NCI-H146 treated with DMSO at 0.1 percent for 48 hours (cell line): ENCODE measurements around the gene ROBO1.
"Not testable (repeated sequence)": the region's sequence is repeated elsewhere in the genome, so short reads cannot be mapped to it uniquely, and the experiment has no call there.

Experiments used
- DNase-seq: peaks from one replicate; lab custom pipeline; 2025; ENCODE audit not compliant: unreplicated experiment; lab: John Stamatoyannopoulos, UW

Gene ROBO1

GRCh38 chr3:78781351-78781750, 986.4 kb downstream of the ROBO1 start:
- no peak for DNase-seq

- peak; percentile 65 for DNase-seq
These were observed 1001.9 kb downstream of the ROBO1 start for GRCh38 chr3:78765671-78766485.

- no peak for DNase-seq
These were observed 1003.2 kb downstream of the ROBO1 start for GRCh38 chr3:78764634-78765033.

DNA sequence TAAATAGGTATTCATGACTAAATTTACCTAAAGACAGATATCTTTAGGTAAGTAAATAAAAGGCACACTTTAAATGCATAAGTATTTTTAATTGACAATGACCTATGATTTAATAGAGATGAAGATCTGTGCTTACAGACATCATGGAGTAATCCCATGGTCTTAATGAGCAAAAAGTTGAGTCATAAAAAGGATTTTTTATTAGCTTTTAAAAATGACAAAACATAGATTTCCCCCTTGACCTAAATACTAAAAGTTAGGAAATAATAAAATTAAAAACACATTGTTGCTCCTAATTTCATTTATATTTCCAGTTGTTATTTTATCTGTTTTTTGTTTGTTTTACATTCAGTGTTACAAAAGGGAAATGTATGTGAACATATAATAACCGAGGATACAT, 1005.7 kb downstream of the ROBO1 start:
- no peak for DNase-seq

DNA sequence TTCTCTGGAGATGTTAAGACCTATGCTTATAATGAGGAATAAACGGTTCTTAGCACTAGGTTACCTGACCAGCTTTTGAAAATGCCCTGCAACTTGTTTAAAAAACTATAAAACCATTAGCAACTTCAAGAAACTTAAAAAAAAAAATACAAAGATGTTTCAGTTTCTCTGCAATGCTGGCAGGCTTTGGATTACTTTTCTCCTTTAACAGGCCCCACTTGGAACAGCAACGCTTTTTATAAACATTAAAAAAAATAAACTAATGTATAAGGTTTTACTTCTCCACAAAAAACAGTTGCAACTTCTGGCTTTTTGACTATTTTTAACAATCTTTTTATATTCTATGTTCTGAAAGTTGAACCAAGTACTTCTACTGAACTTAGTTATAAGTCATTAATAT, 1006.7 kb downstream of the ROBO1 start:
- no peak for DNase-seq

GRCh38 chr3:78757731-78758130, 1010.1 kb downstream of the ROBO1 start:
- DNase-seq, result no peak

DNA sequence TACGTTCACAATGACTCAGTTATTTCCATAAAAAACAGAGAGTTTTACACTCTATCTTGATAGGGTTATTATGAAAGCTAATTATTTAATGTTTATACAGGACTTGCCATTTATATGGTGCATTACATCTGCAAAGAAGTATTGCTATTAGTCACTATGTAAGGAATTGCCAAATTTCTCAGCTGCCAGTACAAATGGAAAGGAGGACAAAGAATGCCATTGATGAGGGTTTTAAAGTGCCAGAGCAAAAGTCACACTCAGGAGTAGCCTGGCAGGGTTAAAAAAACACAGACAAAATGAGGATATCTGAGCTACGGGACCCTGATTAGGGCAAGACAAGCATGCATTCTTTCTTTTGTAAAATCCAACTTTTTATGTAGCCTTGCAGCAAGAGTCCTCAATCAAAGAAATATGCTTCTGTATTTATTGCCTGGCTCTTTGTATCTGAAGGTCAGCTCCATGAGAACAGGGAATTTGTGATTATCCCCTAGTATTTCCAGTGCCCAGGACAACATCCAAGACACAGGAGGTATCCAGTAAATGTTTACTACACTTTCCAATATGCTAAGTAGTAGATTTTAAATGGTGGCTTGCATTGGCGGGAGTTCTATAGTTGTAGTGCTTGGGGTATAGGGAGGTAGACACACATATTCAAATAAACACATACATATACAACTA, 1013.6 kb downstream of the ROBO1 start:
- no peak for DNase-seq

GRCh38 chr3:78751266-78751665, 1016.5 kb downstream of the ROBO1 start:
- DNase-seq, result no peak

DNA sequence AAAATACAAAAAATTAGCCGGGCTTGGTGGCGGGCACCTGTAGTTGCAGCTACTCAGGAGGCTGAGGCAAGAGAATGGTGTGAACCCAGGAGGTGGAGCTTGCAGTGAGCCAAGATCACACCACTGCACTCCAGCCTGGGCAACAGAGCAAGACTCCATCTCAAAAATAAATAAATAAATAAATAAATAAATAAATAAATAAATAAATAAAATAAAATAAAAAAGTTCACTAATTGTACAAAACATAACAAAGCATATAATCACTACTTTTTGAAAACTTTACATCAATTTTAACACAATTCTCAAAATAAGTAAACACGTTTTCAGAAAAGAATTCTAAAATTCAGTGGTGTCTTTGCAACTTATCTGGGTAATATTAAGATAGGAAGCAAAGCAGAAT, 1017.5 kb downstream of the ROBO1 start:
- not testable (repeated sequence) for DNase-seq

GRCh38 chr3:78749056-78749455, 1018.7 kb downstream of the ROBO1 start:
- no peak for DNase-seq

GRCh38 chr3:78745847-78746246, 1022.0 kb downstream of the ROBO1 start:
- DNase-seq, result no peak

DNA sequence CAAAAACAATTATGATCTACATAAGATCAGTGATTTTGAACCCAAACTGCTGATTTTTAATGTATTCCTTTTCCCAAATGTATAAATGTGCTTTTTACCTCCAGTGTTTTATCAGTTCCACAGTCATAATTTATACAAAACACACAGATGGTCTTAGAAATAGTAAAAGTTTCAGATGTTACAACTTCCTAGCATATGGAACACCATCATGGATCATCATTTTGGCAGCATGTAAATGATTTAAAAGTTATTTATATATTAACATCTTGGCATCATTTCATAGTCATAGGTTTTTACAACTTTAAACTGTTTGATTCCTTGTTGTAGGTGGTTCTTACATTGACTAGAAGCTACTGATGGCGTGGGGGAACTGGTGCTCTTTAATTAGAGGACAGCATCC, 1025.3 kb downstream of the ROBO1 start:
- DNase-seq, result no peak

GRCh38 chr3:78742041-78742440, 1025.8 kb downstream of the ROBO1 start:
- DNase-seq, result no peak

- no peak for DNase-seq
These were observed 1026.6 kb downstream of the ROBO1 start for GRCh38 chr3:78741066-78741645.

DNA sequence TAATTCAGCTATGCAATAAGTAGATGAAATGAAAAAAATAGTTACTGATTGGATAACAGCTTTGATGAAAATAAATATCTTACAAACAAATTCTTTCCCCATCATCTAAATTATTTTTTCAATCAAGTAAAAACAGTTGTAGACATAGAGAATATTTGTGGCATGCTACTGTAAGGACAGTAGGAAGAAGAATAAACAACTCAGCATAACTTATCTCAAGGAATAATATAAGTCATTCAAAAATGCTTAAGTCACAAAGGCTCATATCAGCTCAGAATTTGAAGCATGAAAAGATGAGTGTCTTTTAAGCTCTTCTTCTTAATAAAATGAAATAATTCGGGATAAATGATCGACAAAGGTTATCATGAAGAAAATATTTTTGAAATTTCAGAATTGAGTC, 1029.0 kb downstream of the ROBO1 start:
- no peak for DNase-seq

GRCh38 chr3:78737988-78738387, 1029.8 kb downstream of the ROBO1 start:
- DNase-seq, result no peak

GRCh38 chr3:78736863-78737262, 1030.9 kb downstream of the ROBO1 start:
- no peak for DNase-seq

DNA sequence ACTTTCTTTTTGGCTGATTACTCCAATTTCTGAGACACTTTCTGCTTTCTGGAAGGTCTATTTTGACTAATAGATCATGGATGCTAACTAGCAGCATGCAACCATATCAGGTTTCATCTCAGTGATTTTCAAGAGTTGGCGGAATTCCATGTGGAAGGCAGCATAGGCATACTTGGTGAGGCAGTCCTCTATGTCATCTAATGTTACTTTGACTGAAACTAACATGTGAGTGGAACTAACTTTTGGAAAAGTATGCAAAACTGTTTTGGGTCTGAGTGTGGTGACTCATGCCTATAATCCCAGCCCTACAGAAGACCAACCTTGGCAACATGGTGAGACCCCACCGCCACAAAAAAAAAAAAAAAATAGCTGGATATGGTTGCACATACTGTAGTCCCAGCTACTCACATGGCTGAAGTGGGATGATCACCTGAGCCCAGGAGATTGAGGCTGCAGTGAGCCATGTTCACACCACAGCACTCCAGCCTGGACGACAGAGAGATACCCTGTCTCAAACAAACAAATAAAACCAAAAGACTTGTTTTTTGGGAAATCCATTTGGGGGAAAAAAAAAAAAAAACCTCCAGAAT, 1033.7 kb downstream of the ROBO1 start:
- DNase-seq, result peak; percentile 15

GRCh38 chr3:78732893-78733292, 1034.9 kb downstream of the ROBO1 start:
- DNase-seq, result no peak

- DNase-seq, result no peak
These were observed 1035.3 kb downstream of the ROBO1 start for GRCh38 chr3:78732471-78732870.

GRCh38 chr3:78729946-78730345, 1037.9 kb downstream of the ROBO1 start:
- DNase-seq, result no peak
